ENCODE measurements around the gene GCC2.
A peak's percentile ranks its signal among the peaks of the same experiment; 100 is the strongest.

The GCC2 gene, protein sequence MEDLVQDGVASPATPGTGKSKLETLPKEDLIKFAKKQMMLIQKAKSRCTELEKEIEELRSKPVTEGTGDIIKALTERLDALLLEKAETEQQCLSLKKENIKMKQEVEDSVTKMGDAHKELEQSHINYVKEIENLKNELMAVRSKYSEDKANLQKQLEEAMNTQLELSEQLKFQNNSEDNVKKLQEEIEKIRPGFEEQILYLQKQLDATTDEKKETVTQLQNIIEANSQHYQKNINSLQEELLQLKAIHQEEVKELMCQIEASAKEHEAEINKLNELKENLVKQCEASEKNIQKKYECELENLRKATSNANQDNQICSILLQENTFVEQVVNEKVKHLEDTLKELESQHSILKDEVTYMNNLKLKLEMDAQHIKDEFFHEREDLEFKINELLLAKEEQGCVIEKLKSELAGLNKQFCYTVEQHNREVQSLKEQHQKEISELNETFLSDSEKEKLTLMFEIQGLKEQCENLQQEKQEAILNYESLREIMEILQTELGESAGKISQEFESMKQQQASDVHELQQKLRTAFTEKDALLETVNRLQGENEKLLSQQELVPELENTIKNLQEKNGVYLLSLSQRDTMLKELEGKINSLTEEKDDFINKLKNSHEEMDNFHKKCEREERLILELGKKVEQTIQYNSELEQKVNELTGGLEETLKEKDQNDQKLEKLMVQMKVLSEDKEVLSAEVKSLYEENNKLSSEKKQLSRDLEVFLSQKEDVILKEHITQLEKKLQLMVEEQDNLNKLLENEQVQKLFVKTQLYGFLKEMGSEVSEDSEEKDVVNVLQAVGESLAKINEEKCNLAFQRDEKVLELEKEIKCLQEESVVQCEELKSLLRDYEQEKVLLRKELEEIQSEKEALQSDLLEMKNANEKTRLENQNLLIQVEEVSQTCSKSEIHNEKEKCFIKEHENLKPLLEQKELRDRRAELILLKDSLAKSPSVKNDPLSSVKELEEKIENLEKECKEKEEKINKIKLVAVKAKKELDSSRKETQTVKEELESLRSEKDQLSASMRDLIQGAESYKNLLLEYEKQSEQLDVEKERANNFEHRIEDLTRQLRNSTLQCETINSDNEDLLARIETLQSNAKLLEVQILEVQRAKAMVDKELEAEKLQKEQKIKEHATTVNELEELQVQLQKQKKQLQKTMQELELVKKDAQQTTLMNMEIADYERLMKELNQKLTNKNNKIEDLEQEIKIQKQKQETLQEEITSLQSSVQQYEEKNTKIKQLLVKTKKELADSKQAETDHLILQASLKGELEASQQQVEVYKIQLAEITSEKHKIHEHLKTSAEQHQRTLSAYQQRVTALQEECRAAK (N-terminal part only)

GRCh38 chr2:108448678-108449409 lies at the start of gene GCC2:
Gene GCC2 (plus strand): TSS chr2:108449206. CDS start chr2:108449275, 69 bp downstream.
- TF ChIP-seq CTCF (conservative IDR thresholded peaks at IDR 0.05; ENCODE audit: low read length): no peak
- TF ChIP-seq EZH2phosphoT487 (IDR thresholded peaks at IDR 0.05; ENCODE audit: borderline replicate concordance): no peak
- Histone ChIP-seq H3F3A (ENCODE audit: low read depth) (no peaks in the 10 kb centered on the region), H3K4me3 (ENCODE audit: low read length, poor library complexity, severe bottlenecking) (peak within 1 kb of the TSS; percentile 90), H3K79me2 (ENCODE audit: insufficient read depth, low read length) (peaks cover 32% of the 10 kb centered on the region), H3K4me1 (ENCODE audit: insufficient read depth, low read length, poor library complexity, severe bottlenecking) (peaks cover 46% of the 10 kb centered on the region), H3K27me3 (ENCODE audit: insufficient read depth, low read length, poor library complexity, severe bottlenecking) (no peaks in the 10 kb centered on the region), H3K9me2 (replicated peaks; ENCODE audit: low read depth, low read length) (no peaks in the 10 kb centered on the region), H3K9ac (ENCODE audit: low read depth, low read length, poor library complexity, severe bottlenecking) (peak within 1 kb of the TSS; percentile 83), H3K36me3 (ENCODE audit: insufficient read depth, low read length) (peaks cover 10% of the 10 kb centered on the region; the same call in 1 of the 2 replicates), H4K20me1 (ENCODE audit: insufficient read depth, low read length, poor library complexity, severe bottlenecking) (peaks cover 9% of the 10 kb centered on the region), H3K4me2 (ENCODE audit: low read depth, low read length, poor library complexity, severe bottlenecking) (peak within 1 kb of the TSS; percentile 96), H2AFZ (ENCODE audit: low read length) (peak within 1 kb of the TSS; percentile 82), H3K9me3 (ENCODE audit: insufficient read depth, low read depth, low read length) (peaks cover 8% of the 10 kb centered on the region; the same call in 1 of the 2 replicates)

DNA sequence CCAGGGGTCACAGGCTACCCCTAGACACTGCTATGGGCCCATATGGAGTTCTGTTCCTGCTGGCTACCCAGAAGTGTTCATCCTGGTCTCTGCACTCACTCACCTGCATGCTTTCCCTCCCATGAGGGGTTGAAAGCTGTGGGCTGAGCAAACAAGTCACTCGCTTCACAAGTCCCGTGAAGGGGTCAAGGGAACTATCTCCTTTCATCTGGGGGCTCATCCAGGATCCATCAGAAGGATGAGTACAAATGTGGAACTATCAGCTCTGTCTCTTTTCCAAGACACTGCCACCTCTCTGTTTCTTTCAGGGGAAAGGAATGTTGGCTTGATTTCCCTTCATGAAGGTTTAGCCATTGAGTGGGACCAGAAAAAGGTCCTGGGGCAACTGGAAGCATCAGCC lies 49.5 kb upstream of the GCC2 start:
- no peaks in the 10 kb centered on the region for H3K79me2 ChIP-seq (ENCODE audit: insufficient read depth, low read length)
- no peaks in the 10 kb centered on the region for H3K4me1 ChIP-seq (ENCODE audit: insufficient read depth, low read length, poor library complexity, severe bottlenecking)
- no peaks in the 10 kb centered on the region for H4K20me1 ChIP-seq (ENCODE audit: insufficient read depth, low read length, poor library complexity, severe bottlenecking)
- H3K4me3 ChIP-seq (ENCODE audit: low read length, poor library complexity, severe bottlenecking): no peak overlapping the region
- H3K27me3 ChIP-seq (ENCODE audit: insufficient read depth, low read length, poor library complexity, severe bottlenecking): no peaks in the 10 kb centered on the region
- H3F3A ChIP-seq (ENCODE audit: low read depth): no peaks in the 10 kb centered on the region
- no peak for TF ChIP-seq EZH2phosphoT487 (IDR thresholded peaks at IDR 0.05; ENCODE audit: borderline replicate concordance)
- no peak overlapping the region for H3K9ac ChIP-seq (ENCODE audit: low read depth, low read length, poor library complexity, severe bottlenecking)
- H3K9me2 ChIP-seq (replicated peaks; ENCODE audit: low read depth, low read length): no peaks in the 10 kb centered on the region
- H3K4me2 ChIP-seq (ENCODE audit: low read depth, low read length, poor library complexity, severe bottlenecking): no peak overlapping the region
- H3K36me3 ChIP-seq (ENCODE audit: insufficient read depth, low read length): no peaks in the 10 kb centered on the region
- H2AFZ ChIP-seq (ENCODE audit: low read length): no peak overlapping the region
- H3K9me3 ChIP-seq (ENCODE audit: insufficient read depth, low read depth, low read length): peaks cover 11% of the 10 kb centered on the region; the same call in 1 of the 2 replicates

DNA sequence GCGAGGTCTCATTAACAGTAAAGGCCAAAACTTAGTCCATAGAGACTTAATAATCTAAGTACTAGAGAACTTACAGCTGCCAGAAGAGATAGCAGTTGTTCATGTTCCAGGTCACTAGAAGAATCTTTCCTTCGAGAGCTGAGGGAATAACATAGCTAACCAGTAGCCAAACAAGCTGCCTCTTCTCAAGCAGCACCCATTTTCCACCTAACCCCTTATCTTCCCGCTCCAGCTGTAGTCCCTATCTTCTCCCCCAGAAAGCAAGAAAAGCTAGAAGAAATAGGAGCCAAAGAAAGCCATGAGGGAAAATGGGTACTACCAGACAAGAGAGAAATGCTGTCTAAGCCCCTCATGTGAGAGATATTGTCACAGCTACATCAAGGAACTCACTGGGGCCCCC lies 47.2 kb upstream of the GCC2 start:
- H3K4me2 ChIP-seq (ENCODE audit: low read depth, low read length, poor library complexity, severe bottlenecking): no peak overlapping the region
- peaks cover 11% of the 10 kb centered on the region; the same call in 1 of the 2 replicates for H3K9me3 ChIP-seq (ENCODE audit: insufficient read depth, low read depth, low read length)
- H3K27me3 ChIP-seq (ENCODE audit: insufficient read depth, low read length, poor library complexity, severe bottlenecking): no peaks in the 10 kb centered on the region
- H3K36me3 ChIP-seq (ENCODE audit: insufficient read depth, low read length): no peaks in the 10 kb centered on the region
- no peaks in the 10 kb centered on the region for H3K9me2 ChIP-seq (replicated peaks; ENCODE audit: low read depth, low read length)
- H3K4me1 ChIP-seq (ENCODE audit: insufficient read depth, low read length, poor library complexity, severe bottlenecking): no peaks in the 10 kb centered on the region
- no peak overlapping the region for H3K4me3 ChIP-seq (ENCODE audit: low read length, poor library complexity, severe bottlenecking)
- TF ChIP-seq CTCF (conservative IDR thresholded peaks at IDR 0.05; ENCODE audit: low read length) (no peak), EZH2phosphoT487 (IDR thresholded peaks at IDR 0.05; ENCODE audit: borderline replicate concordance) (no peak)
- H3K79me2 ChIP-seq (ENCODE audit: insufficient read depth, low read length): no peaks in the 10 kb centered on the region
- H3K9ac ChIP-seq (ENCODE audit: low read depth, low read length, poor library complexity, severe bottlenecking): no peak overlapping the region
- no peaks in the 10 kb centered on the region for H4K20me1 ChIP-seq (ENCODE audit: insufficient read depth, low read length, poor library complexity, severe bottlenecking)
- H2AFZ ChIP-seq (ENCODE audit: low read length): no peak overlapping the region
- no peaks in the 10 kb centered on the region for H3F3A ChIP-seq (ENCODE audit: low read depth)

Data from Loucy (cell line).